CD4-positive, alpha-beta T cell (primary cell): Measurements from ENCODE around the gene CAMTA1. TPM values are rescaled to one million over a fixed set of nuclear protein-coding genes. Genes with fewer than 3 reads are reported as not detected.

Experiments
- ATAC-seq: fragments of 200-7000 bp; cut with Tn5 transposase; one replicate; pipeline ENCODE4 v1.10.0; 2022; ENCODE audit warnings: mild to moderate bottlenecking; ENCODE audit not compliant: poor library complexity
- CTCF ChIA-PET: fragments of 350-600 bp; sonication (Branson Sonifier 250); formaldehyde crosslinking; loops from one replicate; lab custom pipeline; 2021; ENCODE audit warnings: antibody characterized with exemption, inconsistent platforms; lab: Charles Lee
- POLR2A ChIA-PET: fragments of 350-600 bp; sonication (Branson Sonifier 250); formaldehyde crosslinking; loops from one replicate; lab custom pipeline; 2021; ENCODE audit warnings: antibody characterized with exemption, inconsistent platforms; lab: Charles Lee
- DNase-seq, 14 experiments: peaks; one replicate each; pipeline ENCODE4 v3.0.0-alpha.2; 2013 to 2020; ENCODE audit warnings: mixed read lengths in 2 of 14
- H3K27ac ChIP-seq, 2 donors: one replicate each; pipeline versions ENCODE4 v1.5.1 to v1.7.0; 2013; ENCODE audit warnings: low read length in 2 of 2, low read depth in 1 of 2, mild to moderate bottlenecking in 1 of 2
- H3K27me3 ChIP-seq, 2 experiments: 1 replicate in 1 of 2; 2 replicates in 1 of 2; pipeline versions ENCODE4 v1.6.1 to v1.7.0; 2013; ENCODE audit warnings: low read length in 2 of 2, control low read depth in 1 of 2, mild to moderate bottlenecking in 1 of 2, moderate library complexity in 1 of 2; ENCODE audit not compliant: insufficient read depth in 2 of 2, control insufficient read depth in 1 of 2
- H3K36me3 ChIP-seq: one replicate; pipeline ENCODE4 v1.6.1; 2013; ENCODE audit warnings: low read length, control low read depth; ENCODE audit not compliant: insufficient read depth
- H3K4me1 ChIP-seq: one replicate; pipeline ENCODE4 v1.6.1; 2013; ENCODE audit warnings: low read length, control low read depth; ENCODE audit not compliant: insufficient read depth
- H3K4me3 ChIP-seq: one replicate; pipeline ENCODE4 v1.5.1; 2013; ENCODE audit warnings: mild to moderate bottlenecking, low read length, moderate library complexity
- H3K9me3 ChIP-seq, 2 experiments: 1 replicate in 1 of 2; 2 replicates in 1 of 2; pipeline versions ENCODE4 v1.6.1 to v1.7.0; 2013; ENCODE audit warnings: low read length in 2 of 2, mild to moderate bottlenecking in 2 of 2, control low read depth in 1 of 2, moderate library complexity in 1 of 2; ENCODE audit not compliant: control insufficient read depth in 1 of 2, insufficient read depth in 1 of 2
- H3K27ac Mint-ChIP-seq: one replicate; pipeline ENCODE4 v1.8.0; 2020; ENCODE audit warnings: mixed read lengths
- H3K27me3 Mint-ChIP-seq: one replicate; pipeline ENCODE4 v1.8.0; 2021; ENCODE audit warnings: mixed read lengths
- H3K36me3 Mint-ChIP-seq: one replicate; pipeline ENCODE4 v1.8.0; 2021; ENCODE audit warnings: low read depth, mixed read lengths
- H3K4me1 Mint-ChIP-seq: one replicate; pipeline ENCODE4 v1.8.0; 2021; ENCODE audit warnings: low read depth, mixed read lengths
- H3K4me3 Mint-ChIP-seq: one replicate; pipeline ENCODE4 v1.8.0; 2020; ENCODE audit warnings: mild to moderate bottlenecking, mixed read lengths
- H3K9me3 Mint-ChIP-seq: one replicate; pipeline ENCODE4 v1.8.0; 2020; ENCODE audit warnings: mixed read lengths
- CTCF ChIP-seq: fragments of 200-600 bp; IDR thresholded peaks from one replicate; pipeline ENCODE4 v1.8.0; 2022; ENCODE audit warnings: antibody characterized with exemption, mild to moderate bottlenecking
- intact Hi-C, 2 experiments: fragments of 100-400 bp; cut with DNase I in 1 of 2; cut with micrococcal nuclease in 1 of 2; formaldehyde crosslinking; loops; one replicate each; pipeline versions ENCODE4 v1.15.1 to v1.9.0; 2023 to 2025; cut with DNase I, micrococcal nuclease
- total RNA-seq, 174 experiments: library from RNA in 2 of 174; stranded (reverse) in 2 of 174; gene quantifications; one replicate each; pipeline ENCODE4 v1.2.3 and lab custom pipeline; 2021 to 2026

The CAMTA1 gene
- total RNA-seq, 2 experiments from 2014 or later, result 38.6 to 39.3 TPM

- no peaks in the 10 kb centered on the region for H3K27me3 ChIP-seq
- intact Hi-C loops, result no loop called here
- DNase-seq (no peak), ATAC-seq (no peak)
- no peaks in the 10 kb centered on the region for H3K9me3 Mint-ChIP-seq
- peaks cover 17% of the 10 kb centered on the region for H3K36me3 Mint-ChIP-seq
- no peaks in the 10 kb centered on the region for H3K9me3 ChIP-seq
- no peak for TF ChIP-seq CTCF
- no peak overlapping the region for H3K27ac ChIP-seq
- H3K27me3 Mint-ChIP-seq, result no peaks in the 10 kb centered on the region
- CTCF ChIA-PET, result no interaction called here
- H3K4me3 Mint-ChIP-seq, result no peak overlapping the region
- no peak overlapping the region for H3K27ac Mint-ChIP-seq
- peaks cover 17% of the 10 kb centered on the region for H3K36me3 ChIP-seq
- no peaks in the 10 kb centered on the region for H3K4me1 ChIP-seq
- no peak overlapping the region for H3K4me3 ChIP-seq
- H3K4me1 Mint-ChIP-seq, result peaks cover 52% of the 10 kb centered on the region
- POLR2A ChIA-PET, result no interaction called here
Measured at GRCh38 chr1:6870086-6870485, 84.8 kb downstream of the CAMTA1 start.

GRCh38 chr1:6870571-6870970, 85.3 kb downstream of the CAMTA1 start:
- no peaks in the 10 kb centered on the region for H3K27me3 Mint-ChIP-seq
- no peaks in the 10 kb centered on the region for H3K9me3 ChIP-seq
- no peak for DNase-seq
- no peaks in the 10 kb centered on the region for H3K9me3 Mint-ChIP-seq
- no peaks in the 10 kb centered on the region for H3K27me3 ChIP-seq
- H3K4me3 ChIP-seq, result no peak overlapping the region
- no peak for TF ChIP-seq CTCF
- peaks cover 20% of the 10 kb centered on the region for H3K36me3 Mint-ChIP-seq
- no peak overlapping the region for H3K27ac Mint-ChIP-seq
- no peak overlapping the region for H3K27ac ChIP-seq
- POLR2A ChIA-PET, result no interaction called here
- no peak for ATAC-seq
- peaks cover 48% of the 10 kb centered on the region for H3K4me1 Mint-ChIP-seq
- CTCF ChIA-PET, result interaction anchor here (1.0 kb wide), 1 partner anchor 9 kb away, joined by 5 read pairs; no protein-coding TSS in a partner anchor
- H3K36me3 ChIP-seq, result peaks cover 17% of the 10 kb centered on the region
- no peak overlapping the region for H3K4me3 Mint-ChIP-seq
- intact Hi-C loops, result no loop called here
- H3K4me1 ChIP-seq, result no peaks in the 10 kb centered on the region

- H3K36me3 ChIP-seq, result peaks cover 17% of the 10 kb centered on the region
- CTCF ChIA-PET, result interaction anchor here (1.0 kb wide), 1 partner anchor 8 kb away, joined by 5 read pairs; no protein-coding TSS in a partner anchor
- Mint-ChIP-seq H3K36me3 (peaks cover 27% of the 10 kb centered on the region), H3K4me3 (no peak overlapping the region), H3K4me1 (peaks cover 39% of the 10 kb centered on the region), H3K27me3 (no peaks in the 10 kb centered on the region), H3K27ac (no peak overlapping the region), H3K9me3 (no peaks in the 10 kb centered on the region)
- intact Hi-C loops, result no loop called here
- TF ChIP-seq CTCF, result no peak
- H3K27me3 ChIP-seq, result no peaks in the 10 kb centered on the region
- H3K4me1 ChIP-seq, result no peaks in the 10 kb centered on the region
- POLR2A ChIA-PET, result interaction anchor here (1.6 kb wide), 1 partner anchor 86 kb away, joined by 4 read pairs; the partner anchor contains the start of gene CAMTA1
- ATAC-seq, result no peak
- H3K4me3 ChIP-seq, result no peak overlapping the region
- no peaks in the 10 kb centered on the region for H3K9me3 ChIP-seq
- DNase-seq, result no peak
- H3K27ac ChIP-seq, result no peak overlapping the region
Measured at GRCh38 chr1:6871300-6871972, 86.2 kb downstream of the CAMTA1 start.
